Measurements from ENCODE around the gene NUDT14. TPM values are rescaled to one million over a fixed set of nuclear protein-coding genes. Genes with fewer than 3 reads are reported as not detected.

The NUDT14 gene
- total RNA-seq, 6 donors from 2014 or later = 17.9 to 87.5 (median 54.9) TPM

- Histone ChIP-seq H3K4me3 (no peak overlapping the region), H3K9me3 (no peaks in the 10 kb centered on the region), H3K36me3 (peaks cover 6 to 49% (median 23%) of the 10 kb centered on the region in 4 donors), H3K4me1 (peaks cover 12 to 21% (median 19%) of the 10 kb centered on the region in 4 donors), H3K27ac (no peak overlapping the region), H3K27me3 (no peaks in the 10 kb centered on the region)
- DNase-seq (peak in 1 of 2 donors; percentile 68), ATAC-seq (ENCODE audit: low FRiP score in 2 of 2) (no peak)
- TF ChIP-seq POLR2A (IDR thresholded peaks at IDR 0.05) (no peak), POLR2AphosphoS5 (IDR thresholded peaks at IDR 0.05) (no peak), CTCF (IDR thresholded peaks at IDR 0.05) (no peak), EP300 (IDR thresholded peaks at IDR 0.05) (no peak)
- 96% methylated on average over 16 of the region's 16 CpGs; no CpG with 5 or more reads in 1 of the 2 donors for WGBS, 2 donors
Measured at GRCh38 chr14:105209646-105210045, 28.5 kb upstream of the NUDT14 start.

- no peak for ATAC-seq (ENCODE audit: low FRiP score in 2 of 2)
- WGBS, 2 donors = 93% methylated on average over 8 of the region's 8 CpGs; no CpG with 5 or more reads in 1 of the 2 donors
- no peaks in the 10 kb centered on the region for H3K27me3 ChIP-seq
Measured at GRCh38 chr14:105209091-105209490, 28.0 kb upstream of the NUDT14 start.

GRCh38 chr14:105208738-105209075, 27.6 kb upstream of the NUDT14 start:
- peaks cover 13 to 30% (median 27%) of the 10 kb centered on the region in 4 donors for H3K4me1 ChIP-seq
- no peak overlapping the region for H3K27ac ChIP-seq
- DNase-seq = peak in 1 of 2 donors; percentile 78
- no peak for TF ChIP-seq POLR2A (IDR thresholded peaks at IDR 0.05)
- no peak for TF ChIP-seq POLR2AphosphoS5 (IDR thresholded peaks at IDR 0.05)
- no peak for TF ChIP-seq EP300 (IDR thresholded peaks at IDR 0.05)
- no peak for TF ChIP-seq CTCF (IDR thresholded peaks at IDR 0.05)
- H3K9me3 ChIP-seq = no peaks in the 10 kb centered on the region
- no peaks in the 10 kb centered on the region for H3K27me3 ChIP-seq
- no peak overlapping the region for H3K4me3 ChIP-seq
- WGBS, 2 donors = 83 to 94% methylated on average over 9 to 12 of the region's 12 CpGs
- peaks cover 6 to 46% (median 23%) of the 10 kb centered on the region in 4 donors for H3K36me3 ChIP-seq
- no peak for ATAC-seq (ENCODE audit: low FRiP score in 2 of 2)

More at GRCh38 chr14:105209091-105209490, 28.0 kb upstream of the NUDT14 start:
- no peak for DNase-seq
- TF ChIP-seq POLR2AphosphoS5 (IDR thresholded peaks at IDR 0.05) (no peak), POLR2A (IDR thresholded peaks at IDR 0.05) (no peak), CTCF (IDR thresholded peaks at IDR 0.05) (no peak)
- Histone ChIP-seq H3K4me3 (no peak overlapping the region), H3K27ac (no peak overlapping the region), H3K4me1 (peaks cover 13 to 27% (median 24%) of the 10 kb centered on the region in 4 donors), H3K36me3 (peaks cover 6 to 49% (median 23%) of the 10 kb centered on the region in 4 donors), H3K9me3 (no peaks in the 10 kb centered on the region)

- H3K27me3 ChIP-seq = no peaks in the 10 kb centered on the region
- peaks cover 6 to 40% (median 21%) of the 10 kb centered on the region in 4 donors for H3K36me3 ChIP-seq
- 93 to 94% methylated on average over 18 to 25 of the region's 25 CpGs for WGBS, 2 donors
- DNase-seq = no peak
- TF ChIP-seq POLR2AphosphoS5 (IDR thresholded peaks at IDR 0.05) (no peak), EP300 (IDR thresholded peaks at IDR 0.05) (no peak), POLR2A (IDR thresholded peaks at IDR 0.05) (no peak), CTCF (IDR thresholded peaks at IDR 0.05) (no peak)
- no peak for ATAC-seq (ENCODE audit: low FRiP score in 2 of 2)
- no peaks in the 10 kb centered on the region for H3K9me3 ChIP-seq
- peaks cover 14 to 35% (median 30%) of the 10 kb centered on the region in 4 donors for H3K4me1 ChIP-seq
- no peak overlapping the region for H3K27ac ChIP-seq
- H3K4me3 ChIP-seq = no peak overlapping the region
Measured at GRCh38 chr14:105207996-105208737, 27.1 kb upstream of the NUDT14 start.
